Trophoblast cell (in vitro differentiated cells and primary cell): ENCODE results near the gene TMEM11.

Experiments
- DNase-seq, 2 donors: peaks; one replicate each; pipeline ENCODE4 v3.0.0-alpha.2; 2016
- H2AFZ ChIP-seq: 2 replicates; pipeline ENCODE4 v1.6.1; 2013; ENCODE audit warnings: low read length, moderate library complexity, mild to moderate bottlenecking; ENCODE audit not compliant: insufficient read depth, poor library complexity
- H2AK5ac ChIP-seq: 2 replicates; pipeline ENCODE4 v1.6.1; 2013; ENCODE audit warnings: mild to moderate bottlenecking, low read length
- H2BK120ac ChIP-seq: 2 replicates; pipeline ENCODE4 v1.6.1; 2013; ENCODE audit warnings: low read length, mild to moderate bottlenecking, moderate library complexity; ENCODE audit not compliant: insufficient read depth, poor library complexity
- H2BK12ac ChIP-seq: 2 replicates; pipeline ENCODE4 v1.6.1; 2013; ENCODE audit warnings: mild to moderate bottlenecking, low read length, moderate library complexity
- H2BK5ac ChIP-seq: 2 replicates; pipeline ENCODE4 v1.6.1; 2013; ENCODE audit warnings: low read length, low read depth, moderate library complexity, mild to moderate bottlenecking; ENCODE audit not compliant: poor library complexity
- H3K14ac ChIP-seq: 2 replicates; pipeline ENCODE4 v1.6.1; 2013; ENCODE audit warnings: mild to moderate bottlenecking, low read length
- H3K18ac ChIP-seq: 2 replicates; pipeline ENCODE4 v1.6.1; 2013; ENCODE audit warnings: mild to moderate bottlenecking, low read length
- H3K23ac ChIP-seq: 2 replicates; pipeline ENCODE4 v1.6.1; 2013; ENCODE audit warnings: low read length
- H3K27ac ChIP-seq: 2 replicates; pipeline ENCODE4 v1.5.1; 2013; ENCODE audit warnings: low read depth, mild to moderate bottlenecking, inconsistent platforms, low read length, moderate library complexity
- H3K27me3 ChIP-seq: 2 replicates; pipeline ENCODE4 v1.6.1; 2013; ENCODE audit warnings: inconsistent platforms, mild to moderate bottlenecking, low read length, moderate library complexity; ENCODE audit not compliant: insufficient read depth
- H3K36me3 ChIP-seq, 2 experiments: 1 replicate in 1 of 2; 2 replicates in 1 of 2; pipeline ENCODE4 v1.6.1; 2013; ENCODE audit warnings: low read length in 2 of 2, mild to moderate bottlenecking in 2 of 2, moderate library complexity in 1 of 2; ENCODE audit not compliant: insufficient read depth in 2 of 2, control insufficient read depth in 1 of 2
- H3K4ac ChIP-seq: 2 replicates; pipeline ENCODE4 v1.6.1; 2013; ENCODE audit warnings: low read depth, mild to moderate bottlenecking, low read length, moderate library complexity
- H3K4me1 ChIP-seq, 2 experiments: 1 replicate in 1 of 2; 2 replicates in 1 of 2; pipeline ENCODE4 v1.6.1; 2013; ENCODE audit warnings: low read length in 2 of 2, mild to moderate bottlenecking in 2 of 2, moderate library complexity in 1 of 2; ENCODE audit not compliant: insufficient read depth in 2 of 2, control insufficient read depth in 1 of 2
- H3K4me2 ChIP-seq: 2 replicates; pipeline ENCODE4 v1.6.1; 2013; ENCODE audit warnings: inconsistent platforms, mild to moderate bottlenecking, low read length, moderate library complexity
- H3K4me3 ChIP-seq: 2 replicates; pipeline ENCODE4 v1.5.1; 2013; ENCODE audit warnings: mild to moderate bottlenecking, low read depth, low read length, inconsistent platforms
- H3K79me1 ChIP-seq: one replicate; pipeline ENCODE4 v1.6.1; 2013; ENCODE audit warnings: low read length
- H3K79me2 ChIP-seq: 2 replicates; pipeline ENCODE4 v1.6.1; 2013; ENCODE audit warnings: low read length, mild to moderate bottlenecking; ENCODE audit not compliant: control insufficient read depth, insufficient read depth, poor library complexity
- H3K9ac ChIP-seq: 2 replicates; pipeline ENCODE4 v1.6.1; 2013; ENCODE audit warnings: mild to moderate bottlenecking, low read length
- H3K9me3 ChIP-seq: 2 replicates; pipeline ENCODE4 v1.6.1; 2013; ENCODE audit warnings: low read depth, mild to moderate bottlenecking, control low read depth, inconsistent platforms, low read length; ENCODE audit not compliant: insufficient read depth
- H4K12ac ChIP-seq: 2 replicates; pipeline ENCODE4 v1.6.1; 2013; ENCODE audit warnings: low read depth, mild to moderate bottlenecking, low read length, moderate library complexity
- H4K8ac ChIP-seq: 2 replicates; pipeline ENCODE4 v1.6.1; 2013; ENCODE audit warnings: low read depth, mild to moderate bottlenecking, low read length, moderate library complexity
- H4K91ac ChIP-seq: one replicate; pipeline ENCODE4 v1.6.1; 2013; ENCODE audit warnings: low read depth, mild to moderate bottlenecking, low read length, moderate library complexity
- WGBS: extraction: QIAGEN DNeasy Blood & Tissue Kit; methylation state at CpG from one replicate; pipeline ENCODE4 v1.1.7; 2013; ENCODE audit warnings: missing lambda C conversion rate; ENCODE audit not compliant: insufficient read length, insufficient coverage; ENCODE audit errors: extremely low coverage; 5-methylcytosine and 5-hydroxymethylcytosine counted together

Gene TMEM11

DNA sequence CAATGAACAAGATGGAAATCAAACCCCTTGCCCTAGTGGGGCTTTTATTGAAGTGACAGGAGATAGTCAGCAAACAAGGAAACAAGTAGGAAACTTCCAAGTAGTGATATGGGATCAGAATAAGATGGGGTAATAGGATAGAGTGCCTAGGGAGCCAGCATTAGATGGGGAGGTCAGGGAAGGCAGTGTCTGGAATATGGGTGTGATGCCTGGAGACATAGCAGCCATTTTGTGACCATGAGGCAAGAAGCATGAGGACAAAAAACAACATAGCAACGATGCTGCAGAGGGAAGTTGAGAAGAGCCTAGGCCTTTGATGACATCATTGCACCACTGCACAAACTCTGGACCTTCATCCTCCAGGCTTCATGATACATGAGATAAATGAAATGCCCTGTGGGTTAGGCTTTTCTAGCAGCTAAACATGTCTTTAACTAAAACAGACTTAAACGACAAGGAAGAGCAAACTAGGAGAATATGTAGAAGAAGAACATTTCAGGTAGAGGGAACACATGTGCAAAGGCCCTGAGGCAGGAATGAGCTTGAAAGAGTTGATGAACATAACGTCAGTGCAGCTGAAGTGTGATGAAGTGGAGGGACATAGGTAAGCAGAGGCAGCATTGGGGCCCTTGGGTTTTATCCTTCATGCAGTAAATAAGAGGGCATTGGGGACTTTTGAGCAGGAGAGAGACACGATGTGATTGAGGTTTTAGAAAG lies 18.2 kb upstream of the TMEM11 start:
- H3K23ac ChIP-seq, result no peak overlapping the region
- peaks cover 5 to 8% of the 10 kb centered on the region in 2 experiments for H3K4me1 ChIP-seq
- no peak overlapping the region for H4K8ac ChIP-seq
- H4K12ac ChIP-seq, result no peak overlapping the region
- no peak overlapping the region for H2AK5ac ChIP-seq
- H3K9me3 ChIP-seq, result peaks cover 3% of the 10 kb centered on the region
- no peak overlapping the region for H3K4ac ChIP-seq
- no peak overlapping the region for H2BK120ac ChIP-seq
- H3K18ac ChIP-seq, result no peak overlapping the region
- H3K9ac ChIP-seq, result no peak overlapping the region
- H2AFZ ChIP-seq, result no peak overlapping the region
- DNase-seq, result no peak
- no peak overlapping the region for H2BK12ac ChIP-seq
- no peaks in the 10 kb centered on the region for H3K27me3 ChIP-seq
- no peak overlapping the region for H3K27ac ChIP-seq
- WGBS, result no CpG with 5 or more reads among the region's 4 CpGs
- no peaks in the 10 kb centered on the region for H3K36me3 ChIP-seq
- no peak overlapping the region for H3K14ac ChIP-seq
- no peaks in the 10 kb centered on the region for H3K79me2 ChIP-seq
- H3K79me1 ChIP-seq, result peaks cover 5% of the 10 kb centered on the region
- H4K91ac ChIP-seq, result no peak overlapping the region
- H3K4me2 ChIP-seq, result no peak overlapping the region
- H2BK5ac ChIP-seq, result no peak overlapping the region
- no peak overlapping the region for H3K4me3 ChIP-seq

DNA sequence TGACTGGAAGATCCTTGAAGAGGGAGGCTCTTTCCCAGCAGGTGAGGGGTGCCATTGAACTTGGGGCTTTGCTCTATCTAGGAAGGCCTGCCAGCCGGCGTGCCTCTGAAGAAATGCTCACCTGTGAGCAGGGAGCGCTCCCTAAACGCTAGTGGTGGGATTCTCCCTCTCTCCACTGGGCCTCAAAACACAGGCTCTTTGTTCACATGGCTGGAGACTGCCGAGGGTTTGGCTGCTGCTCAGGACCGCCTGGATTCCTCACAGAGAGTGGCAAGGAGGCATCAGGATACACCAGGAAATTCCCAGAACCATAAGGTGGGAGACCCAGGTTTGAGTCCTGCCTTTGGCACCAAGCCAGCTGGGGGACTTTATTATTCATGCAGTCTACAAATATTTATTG lies 17.6 kb upstream of the TMEM11 start:
- Histone ChIP-seq H3K4me3 (no peak overlapping the region), H3K23ac (no peak overlapping the region), H3K36me3 (no peaks in the 10 kb centered on the region), H3K27me3 (no peaks in the 10 kb centered on the region), H2AK5ac (no peak overlapping the region), H2BK120ac (no peak overlapping the region), H4K12ac (no peak overlapping the region), H4K91ac (no peak overlapping the region), H3K79me1 (peaks cover 5% of the 10 kb centered on the region), H2BK5ac (no peak overlapping the region), H3K79me2 (no peaks in the 10 kb centered on the region), H3K9me3 (peaks cover 3% of the 10 kb centered on the region), H3K14ac (no peak overlapping the region), H3K9ac (no peak overlapping the region), H4K8ac (no peak overlapping the region), H2AFZ (no peak overlapping the region), H2BK12ac (no peak overlapping the region), H3K4ac (no peak overlapping the region), H3K4me2 (no peak overlapping the region), H3K27ac (no peak overlapping the region), H3K18ac (no peak overlapping the region), H3K4me1 (peaks cover 8% of the 10 kb centered on the region in 2 experiments)
- WGBS, result no CpG with 5 or more reads among the region's 6 CpGs
- DNase-seq, result no peak

DNA sequence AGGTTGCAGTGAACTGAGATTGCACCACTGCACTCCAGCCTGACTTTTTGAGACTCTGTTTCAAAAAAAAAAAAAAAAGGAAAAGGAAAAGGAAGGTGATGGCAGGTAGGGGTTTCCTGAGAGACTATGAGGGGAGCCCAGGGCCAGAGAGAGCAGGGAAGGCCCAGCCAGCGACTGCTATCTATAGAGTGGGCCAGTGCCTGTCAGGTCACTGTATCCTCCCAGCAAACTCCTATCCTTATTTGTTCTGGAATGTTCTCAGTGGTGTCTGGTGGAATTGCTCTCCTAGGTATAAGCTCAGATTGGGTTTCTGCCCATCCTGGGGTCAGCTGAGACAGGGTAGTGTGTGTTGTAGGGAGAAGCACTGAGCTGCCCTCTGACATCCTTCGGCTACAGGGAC lies 14.9 kb upstream of the TMEM11 start:
- H2BK5ac ChIP-seq, result no peak overlapping the region
- no peak overlapping the region for H3K18ac ChIP-seq
- H3K9ac ChIP-seq, result no peak overlapping the region
- H3K14ac ChIP-seq, result no peak overlapping the region
- no peak overlapping the region for H3K4me3 ChIP-seq
- no peaks in the 10 kb centered on the region for H3K36me3 ChIP-seq
- WGBS, result no CpG with 5 or more reads among the region's 2 CpGs
- no peak overlapping the region for H4K91ac ChIP-seq
- H2AK5ac ChIP-seq, result no peak overlapping the region
- no peaks in the 10 kb centered on the region for H3K79me2 ChIP-seq
- no peak overlapping the region for H3K4me2 ChIP-seq
- H4K8ac ChIP-seq, result no peak overlapping the region
- no peaks in the 10 kb centered on the region for H3K27me3 ChIP-seq
- H3K23ac ChIP-seq, result no peak overlapping the region
- no peak overlapping the region for H3K4ac ChIP-seq
- no peak overlapping the region for H3K27ac ChIP-seq
- H3K79me1 ChIP-seq, result peaks cover 5% of the 10 kb centered on the region
- H2BK12ac ChIP-seq, result no peak overlapping the region
- DNase-seq, result no peak
- no peak overlapping the region for H4K12ac ChIP-seq
- H2BK120ac ChIP-seq, result no peak overlapping the region
- H3K4me1 ChIP-seq, result peaks cover 8% of the 10 kb centered on the region in 2 experiments
- no peak overlapping the region for H2AFZ ChIP-seq
- peaks cover 3% of the 10 kb centered on the region for H3K9me3 ChIP-seq

DNA sequence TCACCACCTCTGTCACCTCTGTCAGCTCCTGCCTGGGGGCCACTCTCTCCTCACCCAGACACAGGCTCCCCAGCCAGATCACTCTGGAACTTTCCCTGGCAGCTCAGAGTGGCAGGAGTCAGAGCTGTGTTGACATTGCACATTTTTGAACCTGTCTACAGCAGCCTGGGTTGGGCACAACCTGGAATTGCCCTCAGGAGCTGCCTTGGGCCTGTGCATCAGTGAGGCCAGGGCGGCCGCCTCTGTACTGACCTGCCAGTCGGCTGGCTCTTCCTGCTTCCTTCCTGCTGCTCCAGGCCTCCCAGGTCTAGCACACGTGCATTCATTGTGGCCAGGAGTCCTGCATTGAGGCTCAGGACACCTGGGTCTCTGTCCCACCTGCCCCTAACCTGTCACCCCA lies 14.2 kb upstream of the TMEM11 start:
- Histone ChIP-seq H2BK5ac (no peak overlapping the region), H3K23ac (no peak overlapping the region), H3K27me3 (no peaks in the 10 kb centered on the region), H3K79me2 (no peaks in the 10 kb centered on the region), H3K9me3 (peaks cover 3% of the 10 kb centered on the region), H2BK120ac (no peak overlapping the region), H3K27ac (no peak overlapping the region), H3K4me3 (peak overlapping the region; percentile 8), H4K91ac (no peak overlapping the region), H3K4ac (no peak overlapping the region), H3K9ac (no peak overlapping the region), H4K8ac (no peak overlapping the region), H3K79me1 (peaks cover 5% of the 10 kb centered on the region), H4K12ac (no peak overlapping the region), H2BK12ac (no peak overlapping the region), H3K18ac (no peak overlapping the region), H3K4me1 (peaks cover 8 to 12% of the 10 kb centered on the region in 2 experiments), H3K36me3 (no peaks in the 10 kb centered on the region), H2AFZ (no peak overlapping the region), H3K14ac (no peak overlapping the region), H2AK5ac (no peak overlapping the region), H3K4me2 (no peak overlapping the region)
- no CpG with 5 or more reads among the region's 4 CpGs for WGBS
- peak; percentile 82 for DNase-seq
